Naive thymus-derived CD8-positive, alpha-beta T cell (primary cell): ENCODE measurements around the gene SLC23A2. TPM values are rescaled to one million over a fixed set of nuclear protein-coding genes. Genes with fewer than 3 reads are reported as not detected.

Experiments
- ATAC-seq, 2 donors: fragments of 150-1000 bp; cut with Tn5 transposase in 1 of 2; sonication (Bioruptor Pico), chemical (Tn5 transposase) in 1 of 2; 1 replicate in 1 of 2; 2 replicates in 1 of 2; pipeline ENCODE4 v1.10.0; 2021; ENCODE audit warnings: mild to moderate bottlenecking in 2 of 2, moderate library complexity in 2 of 2
- POLR2A ChIA-PET: fragments of 350-600 bp; sonication (Branson Sonifier 250); formaldehyde crosslinking; loops from one replicate; lab custom pipeline; 2021; ENCODE audit warnings: antibody characterized with exemption; lab: Charles Lee
- DNase-seq, 10 donors: peaks; one replicate each; pipeline versions ENCODE4 v3.0.0 to v3.0.0-alpha.2; 2020 to 2022
- H3K27ac Mint-ChIP-seq, 10 donors: one replicate each; pipeline ENCODE4 v1.8.0; 2020 to 2022; ENCODE audit warnings: mild to moderate bottlenecking in 10 of 10, mixed read lengths in 10 of 10, moderate library complexity in 4 of 10, inconsistent platforms in 1 of 10
- H3K27me3 Mint-ChIP-seq, 5 donors: one replicate each; pipeline ENCODE4 v1.8.0; 2021 to 2022; ENCODE audit warnings: mixed read lengths in 5 of 5
- H3K36me3 Mint-ChIP-seq, 3 donors: one replicate each; pipeline ENCODE4 v1.8.0; 2020 to 2022; ENCODE audit warnings: mixed read lengths in 3 of 3, mild to moderate bottlenecking in 2 of 3, inconsistent platforms in 1 of 3
- H3K4me1 Mint-ChIP-seq, 4 donors: one replicate each; pipeline ENCODE4 v1.8.0; 2021 to 2022; ENCODE audit warnings: mixed read lengths in 4 of 4
- H3K4me3 Mint-ChIP-seq, 10 donors: one replicate each; pipeline ENCODE4 v1.8.0; 2020 to 2022; ENCODE audit warnings: mild to moderate bottlenecking in 10 of 10, mixed read lengths in 10 of 10, moderate library complexity in 6 of 10, inconsistent platforms in 1 of 10
- H3K9me3 Mint-ChIP-seq, 9 donors: one replicate each; pipeline ENCODE4 v1.8.0; 2020 to 2022; ENCODE audit warnings: mixed read lengths in 9 of 9, mild to moderate bottlenecking in 3 of 9, inconsistent platforms in 1 of 9, moderate library complexity in 1 of 9
- polyA plus RNA-seq, 3 donors: library from polyadenylated mRNA; unstranded; fragments of 300-500 nt; fragmentation: Illumina TruSeq; gene quantifications; one replicate each; pipeline ENCODE4 v1.2.3, GENCODE V29; 2021
- total RNA-seq, 8 experiments: library from RNA in 2 of 8; stranded (reverse) in 2 of 8; gene quantifications; one replicate each; pipeline ENCODE4 v1.2.3 and lab custom pipeline; 2021 to 2026

Gene SLC23A2
- total and polyA plus RNA-seq, 5 experiments from 2014 or later, result 5.6 to 24.3 (median 8.1) TPM

- Mint-ChIP-seq H3K9me3 (no peaks in the 10 kb centered on the region), H3K36me3 (peaks cover 4 to 72% (median 32%) of the 10 kb centered on the region in 3 donors), H3K4me1 (peaks cover 0 to 5% (median 3%) of the 10 kb centered on the region in 4 donors), H3K27me3 (no peaks in the 10 kb centered on the region), H3K4me3 (no peak overlapping the region), H3K27ac (peak overlapping the region in 2 of 10 donors; percentile 29 to 43)
- no peak for ATAC-seq
- no peak for DNase-seq
- POLR2A ChIA-PET, result no interaction called here
Measured at GRCh38 chr20:4904127-4904860, 97.0 kb downstream of the SLC23A2 start.

- no peak overlapping the region for H3K27ac Mint-ChIP-seq
- H3K36me3 Mint-ChIP-seq, result peaks cover 7 to 71% (median 25%) of the 10 kb centered on the region in 3 donors
- H3K9me3 Mint-ChIP-seq, result no peaks in the 10 kb centered on the region
- no peaks in the 10 kb centered on the region for H3K27me3 Mint-ChIP-seq
- H3K4me3 Mint-ChIP-seq, result no peak overlapping the region
- no peak for ATAC-seq
- peaks cover 3 to 9% (median 5%) of the 10 kb centered on the region in 4 donors for H3K4me1 Mint-ChIP-seq
- DNase-seq, result no peak
- POLR2A ChIA-PET, result no interaction called here
Measured at GRCh38 chr20:4902788-4903187, 98.5 kb downstream of the SLC23A2 start.

GRCh38 chr20:4901031-4901818 lies 100.1 kb downstream of the SLC23A2 start:
- POLR2A ChIA-PET, result no interaction called here
- no peak overlapping the region for H3K4me3 Mint-ChIP-seq
- peaks cover 3 to 15% (median 10%) of the 10 kb centered on the region in 4 donors for H3K4me1 Mint-ChIP-seq
- H3K9me3 Mint-ChIP-seq, result no peaks in the 10 kb centered on the region
- H3K36me3 Mint-ChIP-seq, result peaks cover 7 to 73% (median 24%) of the 10 kb centered on the region in 3 donors
- ATAC-seq (no peak), DNase-seq (no peak)
- H3K27me3 Mint-ChIP-seq, result no peaks in the 10 kb centered on the region
- peak overlapping the region in 2 of 10 donors; percentile 29 to 31 for H3K27ac Mint-ChIP-seq

- H3K27ac Mint-ChIP-seq, result peak overlapping the region in 2 of 10 donors; percentile 9 to 89
- peaks cover 7 to 69% (median 16%) of the 10 kb centered on the region in 3 donors for H3K36me3 Mint-ChIP-seq
- H3K4me1 Mint-ChIP-seq, result peaks cover 8 to 14% (median 12%) of the 10 kb centered on the region in 4 donors
- POLR2A ChIA-PET, result interaction anchor here (0.5 kb wide), 1 partner anchor 213 kb away, joined by 3 read pairs; no protein-coding TSS in a partner anchor
- no peak overlapping the region for H3K4me3 Mint-ChIP-seq
- no peaks in the 10 kb centered on the region for H3K27me3 Mint-ChIP-seq
- no peak for ATAC-seq
- no peak for DNase-seq
- H3K9me3 Mint-ChIP-seq, result no peaks in the 10 kb centered on the region
Measured at GRCh38 chr20:4898282-4899244, 102.7 kb downstream of the SLC23A2 start.

GRCh38 chr20:4897600-4897999 lies 103.7 kb downstream of the SLC23A2 start:
- H3K27ac Mint-ChIP-seq, result peak overlapping the region in 5 of 10 donors; percentile 9 to 50 (median 35)
- H3K9me3 Mint-ChIP-seq, result no peaks in the 10 kb centered on the region
- POLR2A ChIA-PET, result no interaction called here
- H3K36me3 Mint-ChIP-seq, result peaks cover 7 to 68% (median 14%) of the 10 kb centered on the region in 3 donors
- no peak overlapping the region for H3K4me3 Mint-ChIP-seq
- no peak for ATAC-seq
- H3K27me3 Mint-ChIP-seq, result no peaks in the 10 kb centered on the region
- peaks cover 9 to 16% (median 12%) of the 10 kb centered on the region in 4 donors for H3K4me1 Mint-ChIP-seq
- no peak for DNase-seq

GRCh38 chr20:4896971-4897497 lies 104.3 kb downstream of the SLC23A2 start:
- Mint-ChIP-seq H3K36me3 (peaks cover 7 to 65% (median 10%) of the 10 kb centered on the region in 3 donors), H3K9me3 (no peaks in the 10 kb centered on the region), H3K4me3 (no peak overlapping the region), H3K4me1 (peaks cover 9 to 17% (median 12%) of the 10 kb centered on the region in 4 donors), H3K27ac (peak overlapping the region in 3 of 10 donors; percentile 9 to 79 (median 31)), H3K27me3 (no peaks in the 10 kb centered on the region)
- POLR2A ChIA-PET, result no interaction called here
- ATAC-seq (no peak), DNase-seq (no peak)

GRCh38 chr20:4896119-4896702 lies 105.1 kb downstream of the SLC23A2 start:
- POLR2A ChIA-PET, result no interaction called here
- no peak overlapping the region for H3K27ac Mint-ChIP-seq
- peaks cover 9 to 16% (median 11%) of the 10 kb centered on the region in 4 donors for H3K4me1 Mint-ChIP-seq
- no peaks in the 10 kb centered on the region for H3K9me3 Mint-ChIP-seq
- ATAC-seq (no peak), DNase-seq (no peak)
- peaks cover 3 to 57% (median 4%) of the 10 kb centered on the region in 3 donors for H3K36me3 Mint-ChIP-seq
- no peak overlapping the region for H3K4me3 Mint-ChIP-seq
- H3K27me3 Mint-ChIP-seq, result no peaks in the 10 kb centered on the region

- POLR2A ChIA-PET, result no interaction called here
- Mint-ChIP-seq H3K4me1 (peaks cover 9 to 16% (median 11%) of the 10 kb centered on the region in 4 donors), H3K27me3 (no peaks in the 10 kb centered on the region), H3K27ac (peak overlapping the region in 1 of 10 donors; percentile 38), H3K4me3 (no peak overlapping the region), H3K36me3 (peaks cover 0 to 53% (median 4%) of the 10 kb centered on the region in 3 donors), H3K9me3 (no peaks in the 10 kb centered on the region)
- DNase-seq (no peak), ATAC-seq (no peak)
Measured at GRCh38 chr20:4894981-4895381, 106.3 kb downstream of the SLC23A2 start.

- peaks cover 0 to 53% (median 4%) of the 10 kb centered on the region in 3 donors for H3K36me3 Mint-ChIP-seq
- no peak overlapping the region for H3K4me3 Mint-ChIP-seq
- ATAC-seq, result no peak
- POLR2A ChIA-PET, result no interaction called here
- peaks cover 9 to 18% (median 11%) of the 10 kb centered on the region in 4 donors for H3K4me1 Mint-ChIP-seq
- no peaks in the 10 kb centered on the region for H3K27me3 Mint-ChIP-seq
- no peak for DNase-seq
- no peaks in the 10 kb centered on the region for H3K9me3 Mint-ChIP-seq
- peak overlapping the region in 1 of 10 donors; percentile 77 for H3K27ac Mint-ChIP-seq
Measured at GRCh38 chr20:4894409-4894808, 106.9 kb downstream of the SLC23A2 start.

GRCh38 chr20:4893709-4894108 lies 107.6 kb downstream of the SLC23A2 start:
- no peak overlapping the region for H3K4me3 Mint-ChIP-seq
- ATAC-seq (no peak), DNase-seq (no peak)
- POLR2A ChIA-PET, result no interaction called here
- peaks cover 2 to 53% (median 3%) of the 10 kb centered on the region in 3 donors for H3K36me3 Mint-ChIP-seq
- H3K27ac Mint-ChIP-seq, result peak overlapping the region in 3 of 10 donors; percentile 43 to 88 (median 78)
- H3K9me3 Mint-ChIP-seq, result no peaks in the 10 kb centered on the region
- H3K27me3 Mint-ChIP-seq, result no peaks in the 10 kb centered on the region
- H3K4me1 Mint-ChIP-seq, result peaks cover 9 to 17% (median 10%) of the 10 kb centered on the region in 4 donors

GRCh38 chr20:4891997-4892396 lies 109.3 kb downstream of the SLC23A2 start:
- Mint-ChIP-seq H3K36me3 (peaks cover 0 to 52% (median 5%) of the 10 kb centered on the region in 3 donors), H3K4me1 (peaks cover 2 to 9% (median 8%) of the 10 kb centered on the region in 4 donors), H3K9me3 (no peaks in the 10 kb centered on the region), H3K4me3 (no peak overlapping the region), H3K27ac (peak overlapping the region in 2 of 10 donors; percentile 3 to 32), H3K27me3 (no peaks in the 10 kb centered on the region)
- no peak for DNase-seq
- no peak for ATAC-seq
- POLR2A ChIA-PET, result no interaction called here
